OCI-M2 (cell line): ENCODE data around the gene NIPAL4.
"Not testable (repeated sequence)": the region's sequence is repeated elsewhere in the genome, so short reads cannot be mapped to it uniquely, and the experiment has no call there.

Source experiments
- DNase-seq: peaks from one replicate; lab custom pipeline; 2025; ENCODE audit not compliant: unreplicated experiment; lab: John Stamatoyannopoulos, UW

Gene NIPAL4

DNA sequence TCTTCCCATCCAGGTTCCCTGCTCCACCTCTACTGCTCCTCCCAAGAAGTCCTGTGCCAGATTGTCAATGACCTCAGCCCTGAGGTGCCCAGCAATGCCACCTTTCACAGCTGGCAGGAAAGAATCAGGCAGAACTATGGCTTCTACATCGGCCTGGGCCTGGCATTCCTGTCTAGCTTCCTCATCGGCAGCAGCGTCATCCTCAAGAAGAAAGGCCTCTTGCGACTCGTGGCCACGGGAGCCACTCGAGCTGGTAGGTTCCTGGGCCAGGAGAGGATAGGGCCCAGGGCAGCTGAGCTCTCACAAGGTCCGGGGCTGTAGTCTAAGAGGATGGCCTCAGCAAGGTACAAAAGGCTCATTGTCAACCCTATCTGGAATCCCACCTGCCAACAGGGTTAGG lies 3.1 kb downstream of the NIPAL4 start:
- DNase-seq: no peak

DNA sequence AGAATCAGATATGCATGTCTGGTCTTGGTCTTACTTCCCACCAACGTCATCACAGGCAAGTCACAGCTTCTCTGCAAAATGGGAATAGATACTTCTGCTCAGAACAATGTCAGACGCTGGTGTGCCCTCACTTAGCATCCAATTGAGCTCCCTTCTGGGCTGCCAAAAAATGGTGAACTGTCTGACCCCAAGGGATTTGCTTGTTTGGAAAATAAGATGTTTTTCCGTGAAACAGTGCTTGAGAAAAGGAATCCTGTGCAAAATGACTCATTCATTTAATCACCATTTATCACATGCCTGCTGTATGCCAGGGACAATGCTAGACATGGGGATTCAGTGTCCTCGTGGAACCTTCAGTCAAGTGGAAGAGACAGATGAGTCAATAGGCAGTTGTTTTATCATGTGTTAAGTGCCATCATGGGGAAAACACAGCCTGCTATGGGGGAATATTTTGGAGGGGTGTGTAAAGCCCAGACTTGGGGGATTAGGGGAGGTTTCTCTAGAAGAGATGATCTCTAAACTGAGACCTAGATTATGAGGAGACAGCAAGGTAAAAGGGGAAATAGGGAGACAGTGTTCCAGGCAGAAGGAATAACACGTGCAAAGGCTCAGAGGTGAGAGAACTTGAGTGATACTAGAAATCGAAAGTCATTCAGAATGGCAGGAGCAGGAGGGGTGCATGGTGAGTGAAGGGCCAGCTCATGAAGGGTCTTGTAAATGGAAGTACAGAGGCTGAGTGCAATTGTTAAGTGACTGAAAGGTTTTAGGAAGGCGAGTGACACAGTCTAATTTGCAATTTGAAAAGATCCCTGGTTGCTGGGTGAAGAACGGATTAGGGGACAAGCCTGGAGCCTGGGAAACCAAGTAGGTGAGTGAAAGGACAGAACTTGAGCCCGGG lies 3.9 kb downstream of the NIPAL4 start:
- DNase-seq: no peak

DNA sequence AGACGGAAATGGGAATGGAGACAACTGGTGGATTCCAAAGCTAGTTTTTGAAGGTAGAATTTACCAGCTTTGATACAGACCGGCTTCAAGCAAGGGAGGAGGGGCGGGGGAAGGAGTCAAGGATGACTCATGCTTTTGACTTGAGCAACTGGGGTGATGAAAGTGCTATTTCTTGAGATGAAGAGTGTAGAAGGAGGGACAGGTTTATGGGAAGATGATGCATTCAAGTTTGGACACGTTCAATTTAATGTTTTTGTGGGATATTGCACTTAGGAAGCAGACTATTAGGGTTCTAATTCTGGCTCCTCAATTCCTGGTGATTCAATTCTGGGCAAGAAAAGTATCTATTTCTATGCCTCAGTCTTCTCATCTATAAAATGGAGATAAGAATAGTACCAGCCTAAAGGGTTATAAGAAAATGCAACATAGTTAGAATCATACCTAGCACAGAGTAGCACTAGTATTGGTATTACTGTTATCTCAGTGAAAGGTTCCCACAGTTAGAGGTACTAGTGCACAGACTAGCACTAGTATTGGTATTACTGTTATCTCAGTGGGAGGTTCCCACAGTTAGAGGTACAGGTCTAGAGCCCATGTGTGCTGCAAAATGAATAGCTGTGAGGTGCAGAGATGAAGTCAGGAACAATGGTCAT lies 4.6 kb downstream of the NIPAL4 start:
- DNase-seq: no peak

DNA sequence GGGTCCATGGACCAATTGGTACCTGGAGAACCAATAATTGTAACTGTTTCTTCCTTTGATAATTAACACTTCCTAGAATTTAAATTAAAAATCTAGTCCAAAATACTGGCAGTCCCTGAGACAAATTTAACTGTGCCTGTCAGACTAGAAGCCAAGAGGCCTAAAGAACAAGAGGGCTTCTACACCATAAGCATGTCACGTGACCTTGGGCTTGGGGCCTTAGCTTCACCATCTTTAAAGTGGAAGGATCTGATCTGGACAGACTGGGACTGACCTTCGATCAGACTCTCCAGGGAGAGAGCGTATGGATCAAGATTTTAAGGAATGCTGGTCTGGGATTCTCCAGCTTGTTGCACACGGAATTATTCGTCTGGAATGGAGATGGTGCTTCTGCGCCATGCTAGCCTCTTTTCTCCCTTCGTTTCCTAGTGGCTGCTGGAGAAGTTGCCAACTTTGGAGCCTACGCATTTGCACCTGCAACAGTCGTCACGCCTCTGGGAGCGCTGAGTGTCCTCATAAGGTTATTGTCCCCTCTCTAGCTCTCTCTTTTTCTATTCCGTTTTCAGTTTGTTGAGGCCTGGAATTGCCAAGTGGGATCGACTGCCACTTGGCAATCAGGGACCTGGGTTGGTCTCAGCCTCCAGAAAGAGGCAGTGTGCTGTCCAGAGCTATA lies 8.4 kb downstream of the NIPAL4 start:
- DNase-seq: no peak

DNA sequence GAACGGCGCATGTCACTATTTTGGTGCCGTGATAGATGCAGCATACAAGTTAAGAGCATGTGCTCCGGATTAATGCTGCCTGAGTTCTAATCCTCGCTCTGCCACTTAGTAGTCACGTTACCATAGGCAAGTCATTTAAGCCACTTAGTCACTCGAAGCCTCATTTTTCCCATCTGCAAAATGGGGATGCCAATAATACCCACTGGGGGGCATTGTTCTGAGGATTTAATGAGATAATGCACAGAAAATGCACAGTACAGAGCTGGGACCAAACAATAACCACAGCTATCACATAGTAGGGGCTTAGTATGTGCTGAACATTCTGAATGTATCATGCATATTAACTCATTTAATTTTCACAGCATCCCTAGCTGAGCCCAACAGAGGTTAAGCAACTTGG lies 9.1 kb downstream of the NIPAL4 start:
- no peak for DNase-seq

DNA sequence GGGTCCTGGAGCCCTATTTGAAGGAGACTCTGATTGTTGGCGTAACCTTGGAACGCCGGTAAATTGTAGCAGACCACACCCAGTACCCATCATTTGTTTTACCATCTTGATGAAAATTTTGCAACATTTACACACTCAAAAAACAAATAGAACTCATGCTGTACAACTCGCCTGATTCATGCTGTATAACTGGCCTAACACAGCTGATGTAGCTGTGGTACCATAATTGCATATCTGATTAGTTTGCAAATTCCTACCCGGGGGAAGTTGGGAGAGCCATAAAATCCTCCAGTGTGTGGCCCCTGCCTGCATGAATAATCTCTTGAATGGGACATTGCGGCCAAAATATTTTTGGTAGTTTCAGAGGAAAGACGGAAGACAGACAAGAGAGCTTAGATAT lies 9.7 kb downstream of the NIPAL4 start:
- no peak for DNase-seq

DNA sequence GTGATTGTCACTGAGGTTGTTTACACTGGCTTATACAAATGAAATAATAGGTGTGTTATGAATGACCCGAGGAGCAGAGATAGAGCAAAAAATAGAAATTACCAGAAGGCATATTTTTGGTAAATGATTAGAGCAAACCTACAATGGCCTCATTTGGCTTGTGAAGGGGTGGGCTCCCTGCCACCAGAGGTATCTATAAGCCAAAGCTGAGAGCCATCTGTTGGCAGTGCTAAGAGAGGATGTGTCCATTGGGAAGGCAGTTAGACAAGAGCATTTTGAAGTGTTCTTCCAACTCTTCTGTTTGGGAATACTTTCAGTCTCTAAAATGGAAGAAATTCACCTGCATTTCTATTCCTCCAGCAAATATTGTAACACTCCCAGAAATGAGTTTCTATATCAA lies 10.6 kb downstream of the NIPAL4 start:
- DNase-seq: no peak

DNA sequence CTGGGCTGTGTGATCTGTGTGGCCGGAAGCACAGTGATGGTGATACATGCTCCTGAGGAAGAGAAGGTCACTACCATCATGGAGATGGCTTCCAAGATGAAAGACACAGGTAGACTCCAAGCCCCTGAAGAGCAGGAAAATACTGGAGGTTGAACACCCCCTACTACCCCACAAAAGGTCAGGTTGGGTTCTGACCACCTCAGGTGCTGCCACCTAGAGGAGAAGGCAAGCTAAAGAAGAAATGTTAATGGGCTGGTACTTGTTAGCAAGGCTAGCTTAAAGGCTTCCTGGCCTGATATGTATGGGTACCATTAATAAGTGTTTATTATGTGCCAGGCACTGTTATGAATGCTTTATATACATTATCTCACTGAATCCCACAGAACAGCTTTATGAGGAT lies 11.7 kb downstream of the NIPAL4 start:
- no peak for DNase-seq

DNA sequence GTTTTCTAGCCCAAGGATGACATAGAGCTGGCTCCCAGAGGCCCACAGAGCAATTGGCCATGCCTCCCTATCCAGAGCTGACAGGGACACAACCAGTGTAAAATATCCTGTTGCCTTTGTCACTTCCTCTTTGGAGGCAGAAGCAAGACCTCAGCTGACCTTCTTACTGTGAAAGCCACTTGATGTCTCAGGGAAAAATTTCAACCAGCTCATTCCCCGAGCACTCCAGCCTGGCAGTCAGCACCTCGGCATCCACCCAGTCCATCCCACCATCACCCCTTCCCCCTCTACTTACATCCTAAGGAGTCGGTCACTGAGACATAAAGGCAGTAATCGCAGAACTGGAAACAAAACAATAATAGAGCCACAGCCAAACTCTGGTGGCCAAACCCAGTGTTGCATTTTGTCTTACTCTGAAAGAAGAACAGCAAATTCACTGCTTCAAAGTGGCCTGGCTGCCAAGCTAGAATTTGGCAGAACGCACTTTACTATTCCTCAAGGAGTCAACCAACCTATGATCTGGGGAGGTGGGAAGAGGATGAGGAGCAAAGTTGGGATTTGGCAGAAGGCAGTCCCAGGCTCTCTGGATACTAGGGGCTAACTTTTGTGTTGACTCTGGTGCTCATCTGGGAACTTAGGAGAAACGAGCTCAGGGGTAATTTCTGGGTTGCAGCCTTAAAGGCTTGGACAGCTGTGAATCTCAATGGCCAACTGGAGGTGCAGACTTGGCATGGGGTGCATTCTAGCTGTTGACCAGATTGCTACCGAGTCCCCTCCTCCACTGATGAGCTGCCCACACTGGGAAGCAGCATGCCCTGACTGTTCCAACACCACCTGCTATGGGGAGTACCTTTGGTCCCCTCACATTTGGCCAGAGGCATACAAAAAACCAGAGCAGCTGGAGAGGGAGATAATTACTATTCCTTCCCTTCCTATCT lies 13.6 kb downstream of the NIPAL4 start:
- DNase-seq: no peak

DNA sequence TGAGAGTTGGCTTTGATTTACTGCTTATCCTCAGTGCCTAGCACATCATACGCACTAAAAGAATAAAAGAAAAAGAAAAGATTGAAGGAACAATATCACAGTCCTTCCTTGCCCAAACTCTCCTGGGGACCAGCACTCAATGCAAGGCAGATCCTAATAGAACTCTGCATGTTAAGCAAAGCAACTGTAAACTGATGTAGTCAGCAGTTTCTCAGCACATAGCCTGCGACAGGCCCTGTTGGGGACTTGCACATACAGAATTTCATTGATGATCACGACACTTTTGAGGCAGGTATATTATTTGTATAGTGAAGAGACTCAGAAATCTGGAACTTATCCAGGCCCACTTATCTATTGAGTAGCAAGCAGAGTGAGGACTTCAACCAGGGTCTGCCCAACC lies 15.4 kb downstream of the NIPAL4 start:
- no peak for DNase-seq

DNA sequence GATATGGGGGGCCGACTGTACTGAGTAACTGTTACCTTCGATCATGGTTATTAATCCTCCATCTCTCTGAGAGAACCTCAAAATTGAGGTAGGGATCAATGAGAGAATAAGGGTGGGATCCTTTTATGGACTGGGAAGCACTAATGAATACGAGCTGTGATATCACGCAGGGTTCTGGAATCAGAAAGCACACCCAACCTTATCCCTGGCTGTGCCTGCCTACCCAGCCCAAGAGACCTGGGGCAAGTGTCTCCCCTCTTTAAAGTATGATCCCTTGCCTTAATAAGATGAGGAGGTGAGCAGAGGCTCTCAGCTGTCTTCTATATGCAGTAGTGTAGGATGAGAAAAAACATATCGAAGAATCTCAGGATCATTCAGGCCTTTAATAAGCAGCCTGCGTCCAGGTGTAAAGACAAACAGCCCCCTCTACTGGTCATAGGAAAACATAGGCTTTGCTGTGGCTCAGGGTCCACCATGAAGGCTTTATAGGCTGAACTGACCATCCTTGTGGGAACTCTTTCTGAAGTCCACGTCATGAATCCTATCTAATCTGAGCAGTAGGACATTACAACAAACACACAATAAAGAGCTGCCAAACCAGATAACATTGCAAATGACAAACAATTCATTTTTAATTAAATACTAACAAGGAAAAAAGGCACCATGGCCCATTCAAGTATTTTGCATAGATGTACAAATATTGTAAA lies 16.8 kb downstream of the NIPAL4 start:
- DNase-seq: no peak

DNA sequence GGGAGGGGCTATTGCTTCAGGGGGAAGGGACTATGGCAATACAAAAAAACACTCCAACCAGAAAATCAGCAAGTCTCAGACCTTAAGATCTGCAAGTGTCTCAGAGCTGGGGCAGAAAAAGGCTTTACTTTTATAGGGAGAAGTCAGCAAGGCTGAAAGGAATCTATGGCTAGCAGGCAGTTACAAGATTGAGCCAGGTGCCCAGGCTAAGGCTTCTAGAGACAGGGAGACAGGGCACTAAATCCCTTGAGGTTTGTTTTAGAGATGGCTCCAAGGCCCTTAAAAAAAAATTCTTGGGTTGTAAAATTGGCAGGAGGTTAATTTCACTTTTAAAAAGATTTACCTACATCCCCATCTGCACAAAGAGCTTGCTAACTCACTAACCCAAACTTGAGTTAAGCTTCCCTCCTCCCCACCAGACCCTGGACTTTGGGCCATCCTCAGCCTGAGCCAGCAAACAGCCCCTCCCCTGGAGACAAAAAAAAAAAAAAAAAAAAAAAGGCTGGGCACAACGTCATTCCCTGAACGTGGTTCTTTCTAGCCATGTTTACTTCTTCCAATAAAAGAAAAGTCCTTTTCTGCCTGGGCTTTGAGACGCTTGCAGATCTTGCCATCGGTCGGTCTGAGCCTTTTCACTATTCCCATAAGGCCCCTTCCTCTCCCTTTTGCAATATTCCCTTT lies 17.9 kb downstream of the NIPAL4 start:
- DNase-seq: no peak

DNA sequence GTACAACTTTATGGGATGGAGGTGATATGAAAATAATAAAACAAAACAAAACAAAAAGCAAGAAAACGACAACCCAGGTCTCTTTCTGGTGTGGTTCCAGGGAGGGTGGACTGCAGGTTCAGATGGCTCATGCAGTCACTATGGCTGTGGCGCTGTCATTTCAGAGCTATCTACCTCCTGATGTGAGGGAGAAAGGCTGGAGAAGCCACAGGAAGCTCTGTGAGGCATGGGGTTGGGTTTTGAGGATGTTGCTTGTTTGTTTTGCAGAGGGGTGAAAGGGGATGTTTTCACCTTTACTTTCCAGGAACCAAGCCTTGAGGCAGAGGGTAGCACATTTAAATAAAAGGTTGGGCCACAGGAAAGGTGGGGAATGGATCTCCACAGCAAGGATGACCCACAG lies 18.7 kb downstream of the NIPAL4 start:
- DNase-seq: no peak

DNA sequence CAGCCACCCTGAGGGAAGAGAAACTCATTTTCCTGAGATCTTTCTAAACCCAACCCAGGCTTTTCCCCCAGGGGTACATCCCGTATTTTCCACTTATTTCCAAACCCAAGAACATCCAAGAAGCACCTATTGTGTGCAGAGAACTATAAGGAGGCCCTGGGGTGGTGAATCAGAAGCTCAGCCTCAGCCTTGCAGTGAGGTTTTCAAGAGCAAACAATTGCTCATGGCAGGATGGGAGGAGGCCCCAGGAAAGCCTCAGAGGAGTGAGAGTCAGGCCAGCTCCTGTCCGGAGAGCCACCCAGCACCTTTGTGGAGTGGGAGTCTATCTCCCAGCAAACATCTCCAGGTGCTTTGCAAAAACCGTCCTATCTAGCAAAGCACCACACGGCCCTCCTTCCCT lies 19.2 kb downstream of the NIPAL4 start:
- DNase-seq: no peak

DNA sequence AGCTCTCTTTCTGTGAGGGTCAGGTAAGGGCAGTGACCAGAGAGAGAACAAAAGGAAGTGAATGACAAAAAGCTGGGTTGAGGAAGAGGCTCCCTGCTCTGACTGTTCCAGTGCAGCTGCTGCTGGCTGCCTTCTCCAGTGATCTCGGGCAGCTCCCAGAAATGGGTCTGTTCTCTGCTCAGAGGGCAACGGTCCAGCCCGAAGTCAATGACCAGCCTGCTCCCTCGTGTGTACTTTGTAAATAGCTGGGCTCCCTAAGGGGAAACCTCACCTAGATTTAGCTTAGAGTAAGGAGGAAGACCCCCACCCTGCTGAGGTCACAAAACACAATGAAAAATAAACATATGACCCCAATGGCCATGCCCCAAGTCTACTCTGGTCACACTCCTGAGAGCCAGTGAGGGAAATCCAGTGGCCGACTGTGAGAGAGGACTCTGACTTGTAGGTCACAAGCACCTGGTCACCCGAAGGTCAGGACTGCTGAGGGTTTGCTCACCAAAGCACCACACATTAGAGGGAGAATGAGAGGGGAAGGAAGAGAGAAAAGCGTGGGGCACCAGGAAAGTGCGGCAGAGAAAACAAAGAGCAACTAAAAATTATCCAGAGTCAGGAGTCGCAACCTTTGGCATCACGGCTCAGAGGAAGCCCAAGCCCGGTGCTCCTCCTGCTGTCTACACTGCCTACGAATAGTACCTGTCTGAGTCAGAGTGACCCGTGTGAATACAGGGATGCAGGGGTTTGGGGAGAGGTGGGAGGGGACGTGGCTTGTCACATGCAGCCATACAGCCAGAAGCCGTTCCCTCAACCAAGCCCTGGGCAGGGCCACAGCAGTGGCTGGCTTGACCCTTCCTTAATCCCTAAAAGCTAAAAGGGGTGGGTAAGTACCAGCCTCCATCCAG lies 19.8 kb downstream of the NIPAL4 start:
- DNase-seq: no peak

DNA sequence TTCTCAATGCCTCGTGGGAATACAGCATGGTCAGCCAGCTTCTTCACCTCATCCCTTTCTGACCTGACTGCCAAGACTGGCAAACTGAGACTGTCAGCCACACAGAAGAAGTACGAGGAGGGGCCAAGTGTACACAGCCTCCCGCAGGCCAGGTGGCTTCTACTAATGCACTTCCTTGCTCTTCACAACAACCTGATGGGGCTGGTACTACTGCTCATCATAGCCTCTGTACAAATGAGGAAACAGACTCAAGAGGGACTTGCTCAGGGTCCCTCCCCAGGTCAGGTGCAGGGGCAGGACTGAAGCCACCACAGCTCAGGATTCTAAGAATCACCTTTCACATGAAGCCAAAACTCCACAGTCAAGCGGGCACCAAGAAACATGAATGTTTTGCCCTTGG lies 21.3 kb downstream of the NIPAL4 start:
- no peak for DNase-seq

DNA sequence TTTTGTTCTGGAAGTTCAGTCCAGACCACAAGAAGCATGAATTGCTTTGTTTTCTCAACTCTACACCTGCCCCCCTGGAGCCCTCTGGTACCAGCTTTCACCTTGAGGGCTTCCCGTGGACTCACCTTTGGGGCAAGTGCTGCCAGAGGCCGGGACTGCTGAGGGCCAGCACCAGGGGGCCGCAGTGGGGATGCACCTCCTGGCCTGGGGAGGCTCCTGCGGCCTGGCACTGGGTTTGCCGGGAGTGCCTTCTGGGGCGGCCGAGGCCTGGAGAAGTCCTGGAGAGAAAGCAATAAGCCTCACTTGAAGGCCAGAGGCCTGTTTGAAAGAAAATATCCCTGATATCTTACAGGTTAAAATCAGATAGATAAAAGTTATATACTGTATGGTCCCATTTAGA lies 21.7 kb downstream of the NIPAL4 start:
- DNase-seq: no peak

DNA sequence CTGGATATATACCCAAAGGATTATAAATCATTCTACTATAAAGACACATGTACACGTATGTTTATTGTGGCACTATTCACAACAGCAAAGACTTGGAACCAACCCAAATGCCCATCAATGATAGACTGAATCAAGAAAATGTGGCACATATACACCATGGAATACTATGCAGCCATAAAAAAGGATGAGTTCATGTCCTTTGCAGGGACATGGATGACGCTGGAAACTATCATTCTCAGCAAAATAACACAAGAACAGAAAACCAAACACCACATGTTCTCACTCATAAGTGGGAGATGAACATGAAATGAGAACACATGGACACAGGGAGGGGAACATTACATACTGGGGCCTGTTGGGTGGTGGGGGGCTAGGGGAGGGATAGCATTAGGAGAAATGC lies 22.7 kb downstream of the NIPAL4 start:
- DNase-seq: not testable (repeated sequence)

DNA sequence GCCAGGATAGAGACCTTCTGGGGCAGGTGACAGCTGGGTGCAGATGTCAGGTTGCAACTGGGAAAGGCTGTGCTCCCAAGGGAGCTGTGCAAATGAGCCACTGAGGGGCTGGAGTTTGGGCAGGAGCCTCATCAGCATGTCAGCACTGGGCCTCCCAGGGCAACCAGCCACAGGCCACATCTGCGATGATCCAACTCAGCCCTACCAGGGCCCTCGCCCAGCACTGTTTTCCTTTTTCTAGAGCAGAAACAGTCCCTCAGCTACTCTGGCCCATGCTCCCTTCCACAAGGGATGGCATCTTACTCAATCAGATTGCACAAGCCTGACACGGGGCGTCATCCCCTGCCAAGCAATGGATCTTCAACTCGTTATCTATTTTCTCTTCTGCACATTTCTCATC lies 24.8 kb downstream of the NIPAL4 start:
- DNase-seq: no peak
